HEK293T (cell line): ENCODE measurements around the gene PCBP3.

Experiments used
- BHLHE40 ChIP-seq: fragments of 450-650 bp; IDR thresholded peaks from 2 replicates; pipeline ENCODE4 v1.6.1; 2016; ENCODE audit warnings: mild to moderate bottlenecking, moderate library complexity, borderline replicate concordance
- CTBP1 ChIP-seq: fragments of 450-650 bp; IDR thresholded peaks from 2 replicates; pipeline ENCODE4 v1.6.1; 2016; ENCODE audit warnings: borderline replicate concordance

DNA sequence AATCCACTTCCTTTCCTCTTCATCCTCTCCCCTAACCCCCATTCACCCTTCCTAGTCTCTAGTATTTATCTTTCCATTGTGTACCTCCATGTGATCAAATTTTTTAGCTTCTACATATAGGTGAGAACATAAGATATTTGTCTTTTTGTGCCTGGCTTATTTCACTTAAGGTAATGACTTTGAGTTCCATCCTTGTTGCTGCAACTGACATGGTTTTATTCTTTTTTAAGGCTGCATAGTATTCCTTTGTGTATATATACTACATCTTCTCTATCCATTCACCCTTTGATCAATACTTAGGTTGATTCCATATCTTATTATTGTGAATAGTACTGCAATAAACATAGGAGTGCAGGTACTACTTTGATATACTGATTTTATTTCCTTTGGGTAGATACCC is 128.7 kb downstream of the PCBP3 start:
- TF ChIP-seq BHLHE40 (no peak), CTBP1 (no peak)
